ENCODE data around the gene SYT14.

Gene SYT14

DNA sequence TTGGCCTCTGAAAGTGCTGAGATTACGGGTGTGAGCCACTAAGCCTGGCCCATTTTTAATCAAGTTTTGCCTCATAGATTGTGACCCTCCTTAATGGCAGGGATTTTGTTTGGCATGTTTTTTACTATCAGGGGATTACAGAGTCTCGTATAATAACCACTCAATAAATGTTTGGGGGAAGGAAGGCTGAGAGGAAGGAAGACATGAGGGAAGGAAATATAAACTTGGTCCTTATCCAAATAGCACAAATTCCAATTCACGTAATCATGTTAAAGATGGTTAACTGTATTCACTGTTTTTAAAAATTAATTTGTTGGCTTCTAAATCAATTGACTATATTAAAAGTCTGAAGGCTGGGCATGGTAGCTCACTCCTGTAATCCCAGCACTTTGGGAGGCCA, 263.7 kb downstream of the SYT14 start:
- DNase-seq (ENCODE audit: low read depth in 3 of 3), result no peak

DNA sequence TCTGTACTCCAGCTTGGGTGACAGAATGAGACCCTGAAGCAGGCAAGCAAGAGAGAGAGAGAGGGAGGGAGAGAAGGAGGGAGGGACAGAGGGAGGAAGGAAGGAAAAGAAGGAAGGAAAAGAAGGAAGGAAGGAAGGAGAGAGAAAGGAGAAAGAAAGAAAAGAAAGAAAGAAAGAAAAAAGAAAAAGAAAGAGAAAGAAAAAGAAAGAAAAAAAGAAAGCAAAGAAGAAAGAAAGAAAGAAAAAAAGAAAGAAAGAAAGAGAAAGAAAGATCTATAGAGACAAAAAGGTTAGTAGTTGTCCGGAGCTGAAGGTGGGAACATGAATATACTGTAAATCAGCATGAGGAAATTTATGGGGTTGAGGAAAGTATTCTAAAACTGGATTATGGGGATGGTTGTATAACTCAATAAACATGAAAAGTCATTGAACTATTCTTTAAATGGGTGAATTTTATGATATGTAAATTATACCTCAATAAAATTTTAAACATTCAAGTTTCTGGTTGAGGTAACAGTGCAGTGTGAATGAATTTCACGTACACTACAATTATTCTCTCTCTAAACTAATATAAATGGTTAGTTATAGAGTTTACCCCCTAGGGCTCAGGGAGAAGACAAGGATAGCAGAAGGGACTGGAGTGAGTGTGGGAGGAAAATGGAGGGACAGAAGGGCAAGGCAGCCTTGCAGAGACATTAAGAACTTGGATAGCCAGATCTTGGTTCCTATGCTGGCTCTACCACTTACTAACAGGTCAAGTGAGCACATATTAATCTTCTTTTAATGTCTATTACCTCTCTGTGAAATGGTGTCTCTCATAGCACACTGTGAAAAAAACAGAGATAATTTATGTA, 269.8 kb downstream of the SYT14 start:
- no peak for DNase-seq (ENCODE audit: low read depth in 3 of 3)

DNA sequence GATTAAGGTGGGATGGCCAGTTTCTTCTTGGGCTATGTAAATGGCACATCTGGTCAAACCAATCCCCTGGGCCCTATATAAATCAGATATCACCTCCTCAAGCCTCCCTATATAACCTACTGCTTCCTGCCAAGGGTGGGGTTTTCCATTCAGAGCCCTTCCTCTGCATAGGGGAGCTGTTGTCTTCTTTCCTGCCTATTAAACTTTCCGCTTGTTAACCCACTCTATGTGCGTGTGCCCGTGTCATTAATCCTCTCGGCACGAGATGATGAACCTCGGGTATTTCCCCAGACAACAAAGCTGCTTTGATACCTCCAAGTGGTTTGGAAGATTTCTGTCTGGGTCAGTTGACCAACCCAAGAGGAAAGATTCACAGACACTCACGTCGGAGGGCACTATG, 275.3 kb downstream of the SYT14 start:
- DNase-seq (ENCODE audit: low read depth in 3 of 3), result no peak

DNA sequence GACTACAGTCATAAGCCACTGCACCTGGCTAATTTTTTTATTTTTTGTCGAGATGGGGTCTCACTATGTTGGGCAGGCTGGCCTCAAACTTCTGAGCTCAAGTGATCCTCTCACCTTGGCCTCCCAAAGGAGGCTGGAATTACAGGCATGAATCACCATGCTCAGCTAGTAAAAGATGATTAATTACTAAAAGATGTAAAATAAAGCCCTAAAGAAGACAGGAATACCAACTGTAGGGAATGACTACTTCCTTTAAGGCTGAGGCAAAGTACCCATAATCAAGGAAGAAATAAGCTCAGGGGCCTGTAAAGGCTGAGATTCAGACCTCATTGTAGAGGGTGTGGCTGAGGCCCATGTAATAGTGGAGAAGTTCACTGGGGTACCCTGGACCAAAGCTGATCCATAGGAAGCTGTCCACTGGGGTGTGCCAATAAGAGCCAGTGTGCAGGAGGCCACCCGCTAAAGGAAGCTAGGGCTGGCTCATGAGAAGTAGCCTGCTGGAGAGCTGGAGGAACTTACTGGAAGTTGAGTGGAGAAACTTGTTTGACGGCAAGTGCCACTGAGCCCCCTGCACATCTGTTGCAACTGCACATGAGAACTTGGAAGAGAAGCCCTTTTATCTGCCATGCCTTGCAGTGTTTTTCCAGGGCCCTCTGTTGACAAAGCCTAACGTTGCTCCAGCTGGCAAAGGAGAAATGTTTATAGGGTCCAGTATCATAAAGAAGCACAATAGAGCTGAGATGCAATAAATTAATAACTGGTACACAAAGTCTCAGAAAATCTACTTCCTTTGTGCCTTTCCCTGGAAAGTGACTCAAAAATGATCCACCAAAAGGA, 276.8 kb downstream of the SYT14 start:
- no peak for DNase-seq (ENCODE audit: low read depth in 3 of 3)

DNA sequence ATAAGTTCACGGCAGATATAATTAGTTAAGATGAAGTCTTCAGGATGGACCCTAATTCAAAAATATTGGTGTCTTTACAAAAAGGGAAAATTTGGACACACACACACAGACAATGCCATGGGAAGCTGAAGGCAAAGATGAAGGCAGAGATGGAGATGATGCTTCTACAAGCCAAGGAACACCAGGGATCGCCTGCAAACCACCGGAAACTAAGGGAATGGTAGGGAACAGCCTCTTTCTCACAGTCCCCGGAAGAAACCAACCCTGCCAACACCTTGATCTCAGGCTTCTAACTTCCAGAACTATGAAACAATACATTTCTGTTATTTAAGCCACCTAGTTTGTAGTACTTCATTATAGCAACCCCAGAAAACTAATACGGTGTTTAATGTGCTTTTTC, 279.5 kb downstream of the SYT14 start:
- DNase-seq (ENCODE audit: low read depth in 3 of 3), result no peak

DNA sequence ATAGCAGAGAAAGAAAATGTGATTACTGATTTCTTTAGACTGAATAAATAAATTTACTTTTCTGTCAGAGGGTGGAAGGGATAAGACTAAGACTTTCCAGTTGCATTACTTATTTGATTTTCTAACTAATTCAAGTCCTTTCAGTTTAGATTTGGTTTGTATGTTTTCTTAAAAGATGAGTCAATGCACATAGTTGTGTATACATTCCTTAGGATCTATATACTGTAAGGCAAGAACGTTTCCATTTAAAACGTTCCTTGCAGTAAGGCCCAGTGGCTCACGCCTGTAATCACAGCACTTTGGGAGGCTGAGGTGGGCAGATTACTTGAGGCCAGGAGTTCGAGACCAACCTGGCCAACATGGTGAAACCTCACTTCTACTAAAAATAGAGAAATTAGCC, 280.0 kb downstream of the SYT14 start:
- no peak for DNase-seq (ENCODE audit: low read depth in 3 of 3)
